SU-DHL-6 (cell line): ENCODE measurements around the gene TMEM134.

Experiments used
- CTCF ChIP-seq: fragments of 200-600 bp; sonication (generic); IDR thresholded peaks from one replicate; pipeline ENCODE4 v1.5.1; 2017; ENCODE audit warnings: antibody characterized with exemption, mild to moderate bottlenecking, low read length, moderate library complexity; ENCODE audit not compliant: insufficient read depth, poor library complexity, severe bottlenecking
- EZH2phosphoT487 ChIP-seq: fragments of 200-600 bp; sonication (generic), shearing (Covaris generic); conservative IDR thresholded peaks from 2 replicates; pipeline ENCODE4 v1.6.1; 2018; ENCODE audit warnings: mild to moderate bottlenecking, antibody characterized with exemption, low read length, moderate library complexity, mixed read lengths

GRCh38 chr11:67438158-67438902 lies 30.7 kb downstream of the TMEM134 start:
- TF ChIP-seq CTCF (no peak), EZH2phosphoT487 (no peak)
